B cell (primary cell): ENCODE results near the gene SLC25A21. TPM values are rescaled to one million over a fixed set of nuclear protein-coding genes. Genes with fewer than 3 reads are reported as not detected.

ENCODE experiments used
- ATAC-seq: fragments of 200-7000 bp; cut with Tn5 transposase; one replicate; pipeline ENCODE4 v1.10.0; 2021; ENCODE audit warnings: low read depth, mild to moderate bottlenecking, moderate number of reproducible peaks, moderate library complexity
- CTCF ChIA-PET: fragments of 350-600 bp; sonication (Branson Sonifier 250); formaldehyde crosslinking; loops from one replicate; lab custom pipeline; 2021; ENCODE audit warnings: antibody characterized with exemption, inconsistent platforms; lab: Charles Lee
- POLR2A ChIA-PET: fragments of 350-600 bp; sonication (Branson Sonifier 250); formaldehyde crosslinking; loops from one replicate; lab custom pipeline; 2021; ENCODE audit warnings: antibody characterized with exemption; lab: Charles Lee
- DNase-seq: peaks from one replicate; pipeline ENCODE4 v3.0.0; 2013
- H2AFZ ChIP-seq: 2 replicates; pipeline ENCODE4 v1.6.1; 2012; ENCODE audit warnings: mild to moderate bottlenecking, low read depth, low read length; ENCODE audit not compliant: insufficient read depth, poor library complexity, severe bottlenecking
- H3K27ac ChIP-seq, 2 donors: 1 replicate in 1 of 2; 2 replicates in 1 of 2; pipeline ENCODE4 v1.5.1; 2012 to 2013; ENCODE audit warnings: low read length in 2 of 2, mild to moderate bottlenecking in 2 of 2, moderate library complexity in 1 of 2
- H3K27me3 ChIP-seq, 4 experiments: fragments of 200-600 bp in 1 of 4; sonication (generic) in 1 of 4; replicated peaks in 1 of 4; 1 replicate in 2 of 4; 2 replicates in 2 of 4; pipeline versions ENCODE4 v1.6.1 to v1.7.0; 2013 to 2016; ENCODE audit warnings: low read length in 3 of 4, mild to moderate bottlenecking in 2 of 4, mixed read lengths in 1 of 4, moderate library complexity in 1 of 4; ENCODE audit not compliant: insufficient read depth in 4 of 4, control insufficient read depth in 3 of 4; ENCODE audit errors: control extremely low read depth in 1 of 4
- H3K36me3 ChIP-seq, 2 experiments: replicated peaks in 1 of 2; 1 replicate in 1 of 2; 2 replicates in 1 of 2; pipeline versions ENCODE4 v1.6.1 to v1.7.1; 2013; ENCODE audit warnings: low read length in 1 of 2; ENCODE audit not compliant: insufficient read depth in 2 of 2, control insufficient read depth in 1 of 2; ENCODE audit errors: control extremely low read depth in 1 of 2, extremely low read depth in 1 of 2
- H3K4me1 ChIP-seq, 2 donors: fragments of 200-600 bp in 1 of 2; sonication (generic) in 1 of 2; 1 replicate in 1 of 2; 2 replicates in 1 of 2; pipeline versions ENCODE4 v1.5.1 to v1.6.1; 2013 to 2017; ENCODE audit warnings: low read length in 2 of 2; ENCODE audit not compliant: control insufficient read depth in 2 of 2, insufficient read depth in 2 of 2
- H3K4me2 ChIP-seq: replicated peaks from 2 replicates; pipeline ENCODE3; 2012; ENCODE audit warnings: mild to moderate bottlenecking, low read depth, low read length; ENCODE audit not compliant: poor library complexity, severe bottlenecking
- H3K4me3 ChIP-seq, 5 experiments: fragments of 200-600 bp in 1 of 5; sonication (generic) in 1 of 5; 1 replicate in 3 of 5; 2 replicates in 2 of 5; pipeline versions ENCODE4 v1.5.1 to v1.7.0; 2011 to 2016; ENCODE audit warnings: low read length in 4 of 5, mild to moderate bottlenecking in 4 of 5, low read depth in 2 of 5, control low read depth in 1 of 5, moderate library complexity in 1 of 5; ENCODE audit not compliant: insufficient read depth in 1 of 5; ENCODE audit errors: control extremely low read depth in 1 of 5, extremely low read depth in 1 of 5
- H3K79me2 ChIP-seq: fragments of 200-600 bp; sonication (generic); one replicate; pipeline ENCODE4 v1.6.0; 2016; ENCODE audit warnings: low read length; ENCODE audit not compliant: control insufficient read depth, insufficient read depth
- H3K9ac ChIP-seq: fragments of 200-600 bp; sonication (generic); 2 replicates; pipeline ENCODE4 v1.6.1; 2017; ENCODE audit warnings: mild to moderate bottlenecking, low read length, moderate library complexity
- H3K9me3 ChIP-seq, 3 donors: one replicate each; pipeline versions ENCODE4 v1.6.1 to v1.7.1; 2013; ENCODE audit warnings: low read length in 2 of 3; ENCODE audit not compliant: control insufficient read depth in 2 of 3, insufficient read depth in 1 of 3; ENCODE audit errors: control extremely low read depth in 1 of 3
- H4K20me1 ChIP-seq: 2 replicates; pipeline ENCODE4 v1.6.0; 2012; ENCODE audit warnings: mild to moderate bottlenecking, low read length; ENCODE audit not compliant: insufficient read depth, control insufficient read depth, poor library complexity, severe bottlenecking
- H3K27ac Mint-ChIP-seq: one replicate; pipeline ENCODE4 v1.8.0; 2021; ENCODE audit warnings: mixed read lengths
- H3K27me3 Mint-ChIP-seq: one replicate; pipeline ENCODE4 v1.8.0; 2021; ENCODE audit warnings: mixed read lengths
- H3K4me1 Mint-ChIP-seq: one replicate; pipeline ENCODE4 v1.8.0; 2021; ENCODE audit warnings: mixed read lengths
- H3K4me3 Mint-ChIP-seq: one replicate; pipeline ENCODE4 v1.8.0; 2021; ENCODE audit warnings: mixed read lengths
- H3K9me3 Mint-ChIP-seq: one replicate; pipeline ENCODE4 v1.8.0; 2022; ENCODE audit warnings: mixed read lengths; ENCODE audit not compliant: insufficient read depth
- CTCF ChIP-seq: fragments of 200-600 bp; IDR thresholded peaks from one replicate; pipeline ENCODE4 v1.8.0; 2022; ENCODE audit warnings: antibody characterized with exemption, mild to moderate bottlenecking
- EZH2 ChIP-seq: IDR thresholded peaks from 2 replicates; pipeline ENCODE4 v1.6.1; 2012; ENCODE audit warnings: borderline replicate concordance, low read depth, mild to moderate bottlenecking, moderate library complexity, low read length; ENCODE audit not compliant: insufficient read depth, poor library complexity, severe bottlenecking
- WGBS: methylation state at CpG from one replicate; pipeline ENCODE4 v1.1.5; 2013; ENCODE audit warnings: missing lambda C conversion rate; ENCODE audit not compliant: insufficient coverage; 5-methylcytosine and 5-hydroxymethylcytosine counted together
- intact Hi-C: fragments of 100-400 bp; cut with micrococcal nuclease; formaldehyde crosslinking; loops from one replicate; pipeline ENCODE4 v1.10.0; 2022
- polyA plus RNA-seq: library from polyadenylated mRNA; depleted of rRNA; stranded (reverse); fragments of >200 nt; gene quantifications from 2 replicates; pipeline ENCODE4 v1.2.3, GENCODE V29; 2012
- total RNA-seq, 2 donors: library from RNA; stranded (reverse); fragments of 120-200 nt in 1 of 2; gene quantifications; 1 replicate in 1 of 2; 2 replicates in 1 of 2; pipeline versions ENCODE4 v1.2.3 to v1.2.4, GENCODE V29; 2013 to 2022

Gene SLC25A21
- total and polyA plus RNA-seq, 2 donors (not counting 1 experiment from before 2014, with no cell fraction given) = not detected

- WGBS = 7% methylated on average over 46 of the region's 55 CpGs
- H3K27me3 ChIP-seq = peaks cover 0 to 49% (median 25%) of the 10 kb centered on the region in 4 experiments
Measured at GRCh38 chr14:36646664-36647416, 525.6 kb downstream of the SLC25A21 start.

More at GRCh38 chr14:36646664-36647416, 525.6 kb downstream of the SLC25A21 start:
- H3K9me3 ChIP-seq = peaks cover 0 to 18% (median 0%) of the 10 kb centered on the region in 3 donors
- H3K79me2 ChIP-seq = no peaks in the 10 kb centered on the region
- H4K20me1 ChIP-seq = no peaks in the 10 kb centered on the region
- Mint-ChIP-seq H3K9me3 (peaks cover 2% of the 10 kb centered on the region), H3K4me1 (no peaks in the 10 kb centered on the region), H3K27me3 (peaks cover 52% of the 10 kb centered on the region), H3K4me3 (no peak overlapping the region), H3K27ac (no peak overlapping the region)
- TF ChIP-seq EZH2 = no peak
- TF ChIP-seq CTCF = no peak
- H3K9ac ChIP-seq = no peak overlapping the region
- no peaks in the 10 kb centered on the region for H3K36me3 ChIP-seq
- ChIA-PET POLR2A (no interaction called here), CTCF (no interaction called here)
- no peak overlapping the region for H3K27ac ChIP-seq
- DNase-seq = no peak
- ATAC-seq = no peak
- no peak overlapping the region for H3K4me3 ChIP-seq
- no peak overlapping the region for H2AFZ ChIP-seq
- intact Hi-C loops = no loop called here
- H3K4me1 ChIP-seq = no peaks in the 10 kb centered on the region
- no peak overlapping the region for H3K4me2 ChIP-seq
